Astrocyte of the cerebellum (primary cell): ENCODE data around the gene MIAT.
"Not testable (repeated sequence)": the region's sequence is repeated elsewhere in the genome, so short reads cannot be mapped to it uniquely, and the experiment has no call there.

Source experiments
- DNase-seq: peaks from one replicate; pipeline ENCODE4 v3.0.0-alpha.2; 2011; ENCODE audit warnings: low read depth
- H3K4me3 ChIP-seq: 2 replicates; pipeline ENCODE4 v1.5.1; 2011; ENCODE audit warnings: mild to moderate bottlenecking, low read depth, low read length, moderate library complexity
- CTCF ChIP-seq: IDR thresholded peaks from 2 replicates; pipeline ENCODE4 v1.5.1; 2012; ENCODE audit warnings: low read length, low read depth, moderate library complexity, mild to moderate bottlenecking; ENCODE audit errors: missing control alignments
- in situ Hi-C: cut with HindIII; loops from 2 replicates; pipeline ENCODE4 v1.10.0; 2017; ENCODE audit warnings: low sequenced_read_pairs

Gene MIAT

DNA sequence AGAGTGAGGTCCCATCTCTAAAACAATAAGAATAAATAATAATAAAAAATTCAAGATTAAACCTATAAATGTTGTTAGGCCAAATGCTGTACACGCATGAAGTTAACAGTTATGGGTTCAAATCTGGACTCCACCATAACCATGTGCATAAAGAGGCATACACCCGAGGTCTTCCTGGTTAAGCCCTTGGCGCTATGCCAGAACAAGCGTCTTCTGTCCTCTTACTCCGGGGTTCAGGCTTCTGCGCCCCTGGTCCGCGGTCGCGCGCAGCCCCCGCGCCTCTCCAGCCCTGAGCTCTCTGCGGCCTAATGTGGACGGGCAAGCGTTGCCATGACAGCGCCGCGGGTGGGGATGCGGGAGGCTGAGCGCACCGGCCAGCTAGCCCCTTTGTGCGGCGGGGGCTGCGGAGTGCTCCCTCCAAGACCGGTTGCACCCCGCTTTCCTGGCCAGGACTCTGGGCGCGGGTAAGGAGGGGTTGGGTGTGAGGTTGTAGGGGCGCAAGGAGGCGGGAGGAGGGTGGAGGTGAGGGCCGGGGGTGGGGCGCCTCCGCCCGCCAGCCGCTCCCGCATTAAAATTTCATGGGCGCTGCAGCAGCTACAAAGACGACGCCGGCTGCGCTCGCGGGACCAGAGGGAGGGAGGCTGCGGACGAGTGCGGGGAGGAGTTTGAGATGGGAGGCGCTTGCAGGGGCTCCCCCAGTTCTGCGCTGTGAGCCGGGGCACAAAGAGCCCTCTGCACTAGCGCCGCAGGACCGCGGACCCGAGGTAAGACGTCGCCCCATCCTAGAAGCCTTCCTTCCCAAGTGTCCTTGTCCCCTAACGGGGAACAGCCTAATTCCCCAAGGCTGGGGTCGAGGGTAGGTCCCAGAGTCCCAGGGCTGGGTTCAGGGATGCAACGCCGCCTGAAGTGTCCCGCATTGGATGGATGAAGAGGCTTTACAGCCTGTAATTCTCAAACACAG lies at the start of gene MIAT:
Gene MIAT, plus strand, starts transcription at position 698 of the 961 bp plus-strand sequence.
- in situ Hi-C loops: no loop called here
- no peak for DNase-seq
- TF ChIP-seq CTCF: no peak
- H3K4me3 ChIP-seq: peak within 1 kb of the TSS; percentile 35

DNA sequence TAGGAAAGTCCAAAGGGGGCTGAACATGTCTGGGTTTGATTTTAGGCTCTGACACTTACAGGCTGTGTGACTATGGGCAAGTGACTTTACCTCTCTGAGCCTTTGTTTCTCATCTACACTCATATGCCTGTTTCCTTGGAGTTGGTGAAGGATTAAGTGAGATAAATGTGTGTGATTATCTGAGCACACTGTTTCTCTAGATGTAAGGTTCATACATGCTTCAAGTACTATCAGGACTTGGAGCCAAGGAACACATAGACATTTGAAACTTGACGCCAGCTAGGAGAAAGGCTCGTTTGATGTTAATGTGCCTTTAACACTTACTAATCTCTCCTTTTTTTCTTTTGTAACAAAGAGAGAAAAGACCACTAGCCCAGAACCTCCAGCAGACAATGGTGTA lies 49.3 kb upstream of the MIAT start:
- H3K4me3 ChIP-seq: no peak overlapping the region
- in situ Hi-C loops: loop anchor here (5.0 kb wide), 1 partner anchor 81 kb away; no protein-coding TSS in a partner anchor
- peak; percentile 22 for DNase-seq
- TF ChIP-seq CTCF: no peak

DNA sequence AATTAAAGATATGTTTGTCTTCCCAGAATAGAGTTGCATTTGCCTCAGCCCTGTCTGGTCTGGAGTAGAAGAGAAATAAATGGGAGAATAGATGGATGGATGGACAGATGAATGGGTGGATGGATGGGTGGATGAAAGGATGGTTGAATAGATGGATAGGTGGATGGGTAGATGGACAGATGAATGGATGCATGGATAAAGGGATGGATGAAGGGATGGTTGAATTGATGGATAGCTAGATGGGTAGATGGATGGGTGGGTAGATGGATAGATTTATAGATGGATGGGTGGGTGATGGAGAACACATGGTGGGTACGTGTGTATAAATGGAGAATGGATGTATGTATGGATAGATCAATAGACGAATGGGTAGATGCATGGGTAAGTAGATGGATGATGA lies 48.1 kb upstream of the MIAT start:
- in situ Hi-C loops: loop anchor here (5.0 kb wide), 1 partner anchor 82 kb away; no protein-coding TSS in a partner anchor
- DNase-seq: no peak
- no peak for TF ChIP-seq CTCF
- H3K4me3 ChIP-seq: no peak overlapping the region

- H3K4me3 ChIP-seq: no peak overlapping the region
- TF ChIP-seq CTCF: no peak
- peak; percentile 91 for DNase-seq
- in situ Hi-C loops: no loop called here
Observed at GRCh38 chr22:26610072-26610958, 47.1 kb upstream of the MIAT start.

DNA sequence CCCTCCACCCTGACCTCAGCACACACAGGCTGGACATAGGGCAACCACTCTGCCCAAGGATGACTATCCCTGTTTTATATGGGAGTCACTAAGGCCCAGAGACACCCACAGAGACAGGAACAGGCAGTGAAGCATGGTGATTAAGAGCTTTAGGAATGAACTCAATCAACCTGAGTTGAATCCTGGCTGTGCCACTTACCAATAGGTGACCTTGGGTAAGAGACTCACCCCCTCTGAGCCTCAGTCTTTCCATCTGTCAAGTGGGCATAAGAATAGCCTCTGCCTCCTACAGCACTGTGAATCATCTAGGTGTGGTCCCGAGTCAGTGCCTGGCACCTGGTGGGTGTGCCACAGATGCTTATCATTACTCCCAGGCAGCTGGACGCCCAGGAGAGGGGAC lies 46.4 kb upstream of the MIAT start:
- in situ Hi-C loops: no loop called here
- no peak for TF ChIP-seq CTCF
- no peak for DNase-seq
- no peak overlapping the region for H3K4me3 ChIP-seq

GRCh38 chr22:26612652-26613051 lies 44.7 kb upstream of the MIAT start:
- H3K4me3 ChIP-seq: no peak overlapping the region
- DNase-seq: no peak
- in situ Hi-C loops: no loop called here
- TF ChIP-seq CTCF: no peak

DNA sequence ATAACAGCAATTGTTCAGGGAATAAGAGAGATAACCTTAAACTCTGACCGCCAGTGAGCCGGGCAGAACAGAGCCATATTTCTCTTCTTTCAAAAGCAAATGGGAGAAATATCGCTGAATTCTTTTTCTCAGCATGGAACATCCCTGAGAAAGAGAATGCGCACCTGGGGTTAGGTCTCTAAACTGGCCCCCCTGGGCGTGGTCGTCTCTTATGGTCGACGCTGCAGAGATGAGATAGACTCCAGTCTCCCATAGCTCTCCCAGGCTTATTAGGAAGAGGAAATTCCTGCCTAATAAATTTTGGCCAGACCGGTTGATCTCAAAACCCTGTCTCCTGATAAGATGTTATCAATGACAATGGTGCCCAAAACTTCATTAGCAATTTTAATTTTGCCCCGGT lies 43.6 kb upstream of the MIAT start:
- DNase-seq, in situ Hi-C loops, H3K4me3 ChIP-seq: not testable (repeated sequence)
